ENCODE results near the gene CTBP2.

CTBP2 gene

GRCh38 chr10:125144693-125145623 is 15.4 kb downstream of the CTBP2 start:
- no peak for DNase-seq (ENCODE audit: low spot score)

GRCh38 chr10:125144206-125144605 is 16.2 kb downstream of the CTBP2 start:
- no peak for DNase-seq (ENCODE audit: low spot score)

- no peak for DNase-seq (ENCODE audit: low spot score)
Measured at GRCh38 chr10:125142946-125143345, 17.4 kb downstream of the CTBP2 start.

- DNase-seq (ENCODE audit: low spot score) = no peak
Measured at GRCh38 chr10:125141860-125142484, 18.4 kb downstream of the CTBP2 start.

- no peak for DNase-seq (ENCODE audit: low spot score)
Measured at GRCh38 chr10:125141150-125141859, 19.1 kb downstream of the CTBP2 start.

GRCh38 chr10:125140151-125140550 is 20.2 kb downstream of the CTBP2 start:
- no peak for DNase-seq (ENCODE audit: low spot score)

- DNase-seq (ENCODE audit: low spot score) = no peak
Measured at GRCh38 chr10:125137601-125138438, 22.5 kb downstream of the CTBP2 start.

- DNase-seq (ENCODE audit: low spot score) = no peak
Measured at GRCh38 chr10:125136087-125136486, 24.3 kb downstream of the CTBP2 start.

GRCh38 chr10:125135771-125136035 is 24.7 kb downstream of the CTBP2 start:
- no peak for DNase-seq (ENCODE audit: low spot score)

GRCh38 chr10:125134916-125135770 is 25.2 kb downstream of the CTBP2 start:
- no peak for DNase-seq (ENCODE audit: low spot score)

GRCh38 chr10:125134483-125134848 is 25.9 kb downstream of the CTBP2 start:
- no peak for DNase-seq (ENCODE audit: low spot score)

- no peak for DNase-seq (ENCODE audit: low spot score)
Measured at GRCh38 chr10:125133696-125134482, 26.5 kb downstream of the CTBP2 start.

- DNase-seq (ENCODE audit: low spot score) = no peak
Measured at GRCh38 chr10:125132344-125132743, 28.0 kb downstream of the CTBP2 start.

- no peak for DNase-seq (ENCODE audit: low spot score)
Measured at GRCh38 chr10:125130916-125131315, 29.4 kb downstream of the CTBP2 start.

- no peak for DNase-seq (ENCODE audit: low spot score)
Measured at GRCh38 chr10:125130260-125130659, 30.1 kb downstream of the CTBP2 start.

GRCh38 chr10:125129076-125129458 is 31.3 kb downstream of the CTBP2 start:
- DNase-seq (ENCODE audit: low spot score) = no peak

- no peak for DNase-seq (ENCODE audit: low spot score)
Measured at GRCh38 chr10:125128397-125129075, 31.8 kb downstream of the CTBP2 start.

GRCh38 chr10:125127986-125128385 is 32.4 kb downstream of the CTBP2 start:
- no peak for DNase-seq (ENCODE audit: low spot score)

GRCh38 chr10:125127110-125127509 is 33.3 kb downstream of the CTBP2 start:
- DNase-seq (ENCODE audit: low spot score) = no peak

Data from SW480 (cell line).